HUES64 (cell line): ENCODE data around the gene RAB6B.

Experiments used
- H3K27ac ChIP-seq: 2 replicates; pipeline ENCODE4 v1.7.0; 2013; ENCODE audit warnings: low read depth, low read length, inconsistent platforms
- H3K27me3 ChIP-seq: 2 replicates; pipeline ENCODE4 v1.6.1; 2013; ENCODE audit warnings: mild to moderate bottlenecking, low read length; ENCODE audit not compliant: insufficient read depth
- H3K36me3 ChIP-seq: 2 replicates; pipeline ENCODE4 v1.6.1; 2013; ENCODE audit warnings: mild to moderate bottlenecking, low read length; ENCODE audit not compliant: insufficient read depth
- H3K4me1 ChIP-seq: 2 replicates; pipeline ENCODE4 v1.6.1; 2013; ENCODE audit warnings: mild to moderate bottlenecking, low read length, moderate library complexity; ENCODE audit not compliant: insufficient read depth
- H3K4me3 ChIP-seq: 2 replicates; pipeline ENCODE4 v1.5.1; 2013; ENCODE audit warnings: mild to moderate bottlenecking, low read length, moderate library complexity
- H3K9ac ChIP-seq: 2 replicates; pipeline ENCODE4 v1.6.1; 2013; ENCODE audit warnings: mild to moderate bottlenecking, low read depth, low read length
- H3K9me3 ChIP-seq: 2 replicates; pipeline ENCODE4 v1.6.1; 2013; ENCODE audit warnings: low read depth, low read length; ENCODE audit not compliant: insufficient read depth
- WGBS: fragments of 150-250, 120-280 bp; methylation state at CpG from one replicate; pipeline ENCODE4 v1.1.7; 2013; ENCODE audit warnings: missing lambda C conversion rate; 5-methylcytosine and 5-hydroxymethylcytosine counted together

RAB6B gene

GRCh38 chr3:133829310-133829707, 66.4 kb downstream of the RAB6B start:
- no peak overlapping the region for H3K27ac ChIP-seq
- H3K9ac ChIP-seq = no peak overlapping the region
- H3K9me3 ChIP-seq = no peaks in the 10 kb centered on the region
- H3K27me3 ChIP-seq = no peaks in the 10 kb centered on the region
- H3K4me3 ChIP-seq = no peak overlapping the region
- 93% methylated on average over 3 of the region's 3 CpGs for WGBS
- H3K4me1 ChIP-seq = no peaks in the 10 kb centered on the region
- H3K36me3 ChIP-seq = peaks cover 2% of the 10 kb centered on the region; the same call in 1 of the 2 replicates

- H3K4me1 ChIP-seq = no peaks in the 10 kb centered on the region
- no peak overlapping the region for H3K4me3 ChIP-seq
- peaks cover 8% of the 10 kb centered on the region; the same call in 1 of the 2 replicates for H3K36me3 ChIP-seq
- H3K9me3 ChIP-seq = no peaks in the 10 kb centered on the region
- no peaks in the 10 kb centered on the region for H3K27me3 ChIP-seq
- WGBS = 85% methylated on average over 12 of the region's 12 CpGs
- no peak overlapping the region for H3K9ac ChIP-seq
- H3K27ac ChIP-seq = no peak overlapping the region
Observed at GRCh38 chr3:133828576-133829309, 66.9 kb downstream of the RAB6B start.

DNA sequence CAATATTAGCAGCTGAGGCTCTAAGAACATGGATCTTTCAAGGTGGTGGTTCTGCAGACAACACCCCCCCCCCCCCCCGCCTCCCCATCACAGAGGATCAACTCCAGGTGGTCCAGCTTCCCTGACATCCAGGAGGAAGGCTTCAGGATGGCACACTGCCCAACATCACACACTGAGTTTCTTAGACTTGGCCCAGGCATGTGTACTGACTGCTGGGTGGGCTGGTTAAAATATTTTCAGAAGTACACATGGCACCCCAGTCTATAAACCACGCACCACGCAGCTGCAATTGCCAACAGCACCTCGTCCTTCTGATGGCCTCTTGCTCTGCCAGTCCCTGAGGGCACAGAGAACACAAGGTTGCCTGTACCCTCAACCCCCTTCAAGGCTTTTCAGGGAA, 68.0 kb downstream of the RAB6B start:
- no peak overlapping the region for H3K4me3 ChIP-seq
- peaks cover 13% of the 10 kb centered on the region for H3K36me3 ChIP-seq
- no peak overlapping the region for H3K9ac ChIP-seq
- no peaks in the 10 kb centered on the region for H3K27me3 ChIP-seq
- H3K4me1 ChIP-seq = no peaks in the 10 kb centered on the region; the same call in 1 of the 2 replicates
- no peak overlapping the region for H3K27ac ChIP-seq
- WGBS = 97% methylated on average over 3 of the region's 4 CpGs
- no peaks in the 10 kb centered on the region for H3K9me3 ChIP-seq

GRCh38 chr3:133827136-133827535, 68.5 kb downstream of the RAB6B start:
- no peaks in the 10 kb centered on the region for H3K27me3 ChIP-seq
- no peak overlapping the region for H3K9ac ChIP-seq
- no peak overlapping the region for H3K4me3 ChIP-seq
- H3K4me1 ChIP-seq = no peaks in the 10 kb centered on the region; the same call in 1 of the 2 replicates
- WGBS = 88% methylated on average over 1 of the region's 1 CpG
- H3K36me3 ChIP-seq = peaks cover 18% of the 10 kb centered on the region
- no peak overlapping the region for H3K27ac ChIP-seq
- H3K9me3 ChIP-seq = no peaks in the 10 kb centered on the region

GRCh38 chr3:133825969-133826727, 69.5 kb downstream of the RAB6B start:
- peaks cover 28% of the 10 kb centered on the region for H3K36me3 ChIP-seq
- whole genome bisulfite sequencing = 95% methylated on average over 11 of the region's 12 CpGs
- peaks cover 5% of the 10 kb centered on the region for H3K4me1 ChIP-seq
- no peak overlapping the region for H3K9ac ChIP-seq
- H3K9me3 ChIP-seq = no peaks in the 10 kb centered on the region
- H3K27ac ChIP-seq = no peak overlapping the region
- H3K4me3 ChIP-seq = no peak overlapping the region
- no peaks in the 10 kb centered on the region for H3K27me3 ChIP-seq

- Histone ChIP-seq H3K27ac (no peak overlapping the region), H3K36me3 (peaks cover 39% of the 10 kb centered on the region), H3K4me3 (no peak overlapping the region), H3K9me3 (no peaks in the 10 kb centered on the region), H3K27me3 (no peaks in the 10 kb centered on the region), H3K4me1 (peaks cover 6% of the 10 kb centered on the region), H3K9ac (no peak overlapping the region)
- 95% methylated on average over 8 of the region's 8 CpGs for WGBS
Observed at GRCh38 chr3:133824961-133825485, 70.7 kb downstream of the RAB6B start.

DNA sequence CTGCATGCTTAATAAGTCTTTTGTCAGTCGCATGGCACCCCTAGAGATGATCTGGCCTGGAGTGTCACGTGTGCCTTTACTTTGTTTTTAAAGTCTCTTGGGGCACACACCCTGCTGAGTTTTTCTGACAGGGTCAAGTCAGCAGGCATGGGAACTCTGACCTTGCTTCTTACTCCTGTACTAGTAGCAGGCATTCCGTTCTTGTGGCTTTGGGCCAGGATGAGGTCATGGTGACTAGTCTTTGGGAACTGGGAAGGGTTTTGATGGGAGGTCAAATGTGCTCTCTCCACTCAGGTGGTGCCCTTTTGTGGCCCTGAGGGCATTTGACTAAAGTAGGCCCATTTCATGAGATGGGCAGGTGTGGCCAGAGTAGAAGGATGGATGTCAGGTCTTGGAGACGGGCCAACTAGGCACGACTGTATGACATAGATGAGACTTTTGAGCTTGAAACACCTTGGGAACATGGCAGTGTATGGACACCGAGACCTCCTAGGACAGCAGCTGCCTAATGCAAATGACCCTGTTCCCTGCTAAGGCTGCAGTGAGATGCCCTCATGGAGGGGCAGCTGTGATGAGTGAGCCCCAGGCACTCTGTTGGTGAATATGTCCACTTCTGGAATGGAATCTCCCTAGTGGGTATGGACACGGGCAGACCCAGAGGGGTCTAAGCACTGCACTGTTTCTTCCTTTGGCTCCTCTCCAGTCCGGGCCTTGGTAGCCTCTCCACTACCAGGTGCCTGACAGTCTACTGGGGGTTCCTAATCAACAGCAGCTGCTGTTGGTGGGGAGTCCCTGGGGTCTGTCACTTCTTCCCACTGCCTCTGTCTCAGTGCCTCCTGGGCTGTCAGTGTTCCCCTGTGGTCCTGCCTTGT, 73.7 kb downstream of the RAB6B start:
- WGBS = 75% methylated on average over 8 of the region's 8 CpGs
- Histone ChIP-seq H3K4me3 (no peak overlapping the region), H3K36me3 (peaks cover 68% of the 10 kb centered on the region)

GRCh38 chr3:133820889-133821675, 74.6 kb downstream of the RAB6B start:
- Histone ChIP-seq H3K4me3 (no peak overlapping the region), H3K4me1 (peaks cover 6% of the 10 kb centered on the region), H3K27me3 (no peaks in the 10 kb centered on the region), H3K36me3 (peaks cover 77% of the 10 kb centered on the region), H3K9ac (no peak overlapping the region), H3K27ac (peak overlapping the region; percentile 30; the same call in 1 of the 2 replicates), H3K9me3 (no peaks in the 10 kb centered on the region)
- WGBS = 96% methylated on average over 3 of the region's 3 CpGs

More for the DNA sequence above, 73.7 kb downstream of the RAB6B start:
- no peaks in the 10 kb centered on the region for H3K27me3 ChIP-seq
- no peak overlapping the region for H3K9ac ChIP-seq
- H3K9me3 ChIP-seq = no peaks in the 10 kb centered on the region
- H3K27ac ChIP-seq = peak overlapping the region; percentile 30; the same call in 1 of the 2 replicates
- H3K4me1 ChIP-seq = peaks cover 6% of the 10 kb centered on the region

GRCh38 chr3:133820129-133820528, 75.6 kb downstream of the RAB6B start:
- Histone ChIP-seq H3K9ac (no peak overlapping the region), H3K27me3 (no peaks in the 10 kb centered on the region), H3K4me1 (peaks cover 6% of the 10 kb centered on the region), H3K9me3 (no peaks in the 10 kb centered on the region), H3K4me3 (no peak overlapping the region), H3K27ac (no peak overlapping the region), H3K36me3 (peaks cover 87% of the 10 kb centered on the region)
- 96% methylated on average over 4 of the region's 4 CpGs for WGBS

DNA sequence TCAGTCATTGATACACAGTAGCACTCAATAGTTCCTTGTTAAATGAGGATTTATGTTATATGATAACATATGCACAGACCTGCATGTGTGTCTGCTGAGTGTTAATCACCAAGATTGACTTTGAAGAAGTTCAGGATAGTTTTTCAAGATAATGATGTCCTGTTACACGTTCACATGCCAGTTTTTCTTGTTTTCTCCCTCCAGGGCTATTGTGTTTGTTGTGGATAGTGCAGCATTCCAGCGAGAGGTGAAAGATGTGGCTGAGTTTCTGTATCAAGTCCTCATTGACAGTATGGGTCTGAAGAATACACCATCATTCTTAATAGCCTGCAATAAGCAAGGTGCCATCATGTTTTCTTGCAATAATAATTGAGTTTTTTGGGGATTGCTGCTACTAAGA, 80.3 kb downstream of the RAB6B start:
- 95% methylated on average over 1 of the region's 2 CpGs for WGBS
- Histone ChIP-seq H3K27me3 (no peaks in the 10 kb centered on the region), H3K27ac (no peak overlapping the region), H3K4me3 (no peak overlapping the region), H3K9ac (no peak overlapping the region), H3K9me3 (no peaks in the 10 kb centered on the region), H3K36me3 (peaks cover 92% of the 10 kb centered on the region), H3K4me1 (no peaks in the 10 kb centered on the region)
